Adrenal gland (tissue), 5 donors: ENCODE measurements around the gene STX4.

ENCODE experiments used
- CTCF ChIP-seq, 6 experiments: fragments of 450-650 bp in 4 of 6; fragments of 200-600 bp in 2 of 6; sonication (generic) in 1 of 6; IDR thresholded peaks; 1 replicate in 5 of 6; 2 replicates in 1 of 6; pipeline versions ENCODE4 v1.5.1 to v1.8.0; 2016 to 2021; ENCODE audit warnings: antibody characterized with exemption in 6 of 6, mild to moderate bottlenecking in 2 of 6, moderate library complexity in 1 of 6
- POLR2A ChIP-seq, 2 donors: fragments of 450-650 bp; IDR thresholded peaks; one replicate each; pipeline ENCODE4 v1.6.1; 2017; ENCODE audit warnings: antibody characterized with exemption in 2 of 2, mild to moderate bottlenecking in 2 of 2, moderate library complexity in 1 of 2
- donor health status: DM: no; HTN: no; CAD: no.

DNA sequence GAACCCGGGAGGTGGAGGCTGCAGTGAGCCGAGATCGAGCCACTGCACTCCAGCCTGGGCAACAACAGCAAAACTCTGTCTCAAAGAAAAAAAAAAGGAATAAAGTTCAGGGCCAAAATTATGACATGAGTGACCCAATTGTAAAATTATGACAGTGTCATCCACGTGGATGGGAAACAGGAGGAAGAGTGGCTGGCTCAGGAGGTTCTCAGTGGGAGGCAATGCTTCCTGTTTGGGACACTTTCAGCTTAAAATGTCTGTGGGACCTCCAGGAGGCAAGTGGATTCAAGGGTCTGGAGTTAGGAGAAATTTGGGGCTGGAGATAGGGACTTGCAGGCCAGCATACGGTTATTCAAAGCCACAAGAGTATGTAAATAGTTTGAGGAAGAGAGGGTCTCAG, 8.0 kb upstream of the STX4 start:
- no peak for TF ChIP-seq POLR2A (IDR thresholded peaks at IDR 0.05)
- TF ChIP-seq CTCF (IDR thresholded peaks at IDR 0.05): no peak
